Gastroesophageal sphincter (tissue), 3 donors: ENCODE data around the gene YWHAE.

ENCODE experiments used
- CTCF ChIP-seq, 4 experiments: fragments of 200-600 bp in 2 of 4; fragments of 450-650 bp in 2 of 4; sonication (generic) in 1 of 4; IDR thresholded peaks; one replicate each; pipeline ENCODE4 v1.5.1; 2017 to 2019; ENCODE audit warnings: antibody characterized with exemption in 4 of 4, mild to moderate bottlenecking in 2 of 4, moderate library complexity in 2 of 4
- EP300 ChIP-seq: sonication (generic); formaldehyde crosslinking; IDR thresholded peaks from one replicate; pipeline ENCODE4 v1.6.1; 2017; ENCODE audit warnings: antibody characterized with exemption, mild to moderate bottlenecking
- POLR2A ChIP-seq, 2 donors: fragments of 450-650 bp; IDR thresholded peaks; one replicate each; pipeline ENCODE4 v1.6.1; 2017; ENCODE audit warnings: antibody characterized with exemption in 2 of 2, mild to moderate bottlenecking in 2 of 2, moderate library complexity in 1 of 2

DNA sequence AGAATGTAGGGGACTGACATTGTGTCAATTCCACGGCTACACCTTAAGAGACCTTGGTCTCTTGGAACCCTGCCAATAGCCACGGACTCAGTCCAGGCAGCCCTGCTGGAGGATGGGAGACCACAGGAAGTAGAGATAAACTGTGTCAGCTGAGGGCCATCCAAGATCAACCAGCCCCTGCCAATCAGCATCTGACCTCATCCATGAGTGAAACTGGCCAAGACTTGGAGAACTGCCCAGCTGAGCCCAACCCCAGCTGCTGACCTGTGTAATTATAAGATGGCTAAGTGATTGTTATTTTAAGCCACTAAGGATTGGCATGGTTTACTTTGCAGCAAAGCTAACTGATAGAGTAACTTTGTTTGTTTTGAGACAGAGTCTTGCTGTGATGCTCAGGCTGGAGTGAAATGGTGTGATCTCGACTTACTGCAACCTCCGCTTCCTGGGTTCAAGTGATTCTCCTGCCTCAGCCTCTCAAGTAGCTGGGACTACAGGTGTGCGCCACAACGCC, 13.3 kb upstream of the YWHAE start:
- TF ChIP-seq CTCF (IDR thresholded peaks at IDR 0.05) (no peak), POLR2A (IDR thresholded peaks at IDR 0.05) (no peak), EP300 (no peak)
